Measurements from ENCODE around the gene ENPP1.
"Not testable (repeated sequence)": the region's sequence is repeated elsewhere in the genome, so short reads cannot be mapped to it uniquely, and the experiment has no call there.

ENPP1 gene

GRCh38 chr6:131832363-131832762, 24.5 kb downstream of the ENPP1 start:
- DNase-seq: no peak

- DNase-seq: no peak
Measured at GRCh38 chr6:131838051-131838450, 30.2 kb downstream of the ENPP1 start.

- no peak for DNase-seq
Measured at GRCh38 chr6:131839388-131839787, 31.6 kb downstream of the ENPP1 start.

GRCh38 chr6:131840441-131840840, 32.6 kb downstream of the ENPP1 start:
- peak; percentile 29 for DNase-seq

GRCh38 chr6:131840936-131841583, 33.2 kb downstream of the ENPP1 start:
- DNase-seq: no peak

GRCh38 chr6:131843768-131844167, 35.9 kb downstream of the ENPP1 start:
- no peak for DNase-seq

GRCh38 chr6:131844243-131844841, 36.5 kb downstream of the ENPP1 start:
- no peak for DNase-seq

GRCh38 chr6:131846023-131846663, 38.3 kb downstream of the ENPP1 start:
- no peak for DNase-seq

- DNase-seq: no peak
Measured at GRCh38 chr6:131846905-131847304, 39.1 kb downstream of the ENPP1 start.

- no peak for DNase-seq
Measured at GRCh38 chr6:131849799-131850198, 42.0 kb downstream of the ENPP1 start.

- no peak for DNase-seq
Measured at GRCh38 chr6:131851049-131851769, 43.4 kb downstream of the ENPP1 start.

GRCh38 chr6:131852200-131852599, 44.4 kb downstream of the ENPP1 start:
- DNase-seq: no peak

GRCh38 chr6:131854803-131855202, 47.0 kb downstream of the ENPP1 start:
- DNase-seq: no peak

- no peak for DNase-seq
Measured at GRCh38 chr6:131858765-131859415, 51.1 kb downstream of the ENPP1 start.

- DNase-seq: not testable (repeated sequence)
Measured at GRCh38 chr6:131859658-131860057, 51.8 kb downstream of the ENPP1 start.

- DNase-seq: no peak
Measured at GRCh38 chr6:131861381-131861780, 53.6 kb downstream of the ENPP1 start.

GRCh38 chr6:131862476-131862875, 54.7 kb downstream of the ENPP1 start:
- no peak for DNase-seq

GRCh38 chr6:131867744-131868143, 59.9 kb downstream of the ENPP1 start:
- DNase-seq: no peak

- DNase-seq: no peak
Measured at GRCh38 chr6:131868836-131869235, 61.0 kb downstream of the ENPP1 start.

GRCh38 chr6:131875647-131876046, 67.8 kb downstream of the ENPP1 start:
- no peak for DNase-seq

GRCh38 chr6:131876545-131876944, 68.7 kb downstream of the ENPP1 start:
- no peak for DNase-seq

GRCh38 chr6:131877999-131878789, 70.4 kb downstream of the ENPP1 start:
- no peak for DNase-seq

Measured in right hindlimb (tissue), 1 donor.